Measurements from ENCODE around the gene ACTR5.

The ACTR5 gene

GRCh38 chr20:38745757-38746156 lies 2.5 kb upstream of the ACTR5 start (continued):
- TF ChIP-seq ZBTB20 (tag by site-specific recombination; IDR thresholded peaks at IDR 0.05): no peak
- no peak for TF ChIP-seq ZNF302 (tag by site-specific recombination; IDR thresholded peaks at IDR 0.05; ENCODE audit: low read depth)
- TF ChIP-seq ZNF433 (tag by site-specific recombination; IDR thresholded peaks at IDR 0.05; ENCODE audit: low read depth): no peak
- no peak for TF ChIP-seq OVOL3 (tag by site-specific recombination; IDR thresholded peaks at IDR 0.05)

GRCh38 chr20:38747495-38748096 lies 664 bp upstream of the ACTR5 start:
- POLR2A ChIA-PET: interaction anchor here (0.6 to 0.9 kb wide), 2 partner anchors 178 to 304 kb away, joined by 3 read pairs; partner anchors contain the start of gene FAM83D
- H3K36me3 ChIP-seq (ENCODE audit: control insufficient read depth in 2 of 2, insufficient read depth in 1 of 2, low read length in 2 of 2): peaks cover 0 to 10% of the 10 kb centered on the region in 2 experiments; a peak in 1 of 3 replicates
- CTCF ChIA-PET: interaction anchor here (1.1 to 8.3 kb wide), 6 partner anchors 15 to 114 kb away, joined by 3 to 116 read pairs (median 6); no protein-coding TSS in a partner anchor
- H3K27ac ChIP-seq (ENCODE audit: extremely low read depth, low read depth, low read length): no peak overlapping the region
- H3K9me3 ChIP-seq (ENCODE audit: control insufficient read depth, insufficient read depth, low read depth, low read length): no peaks in the 10 kb centered on the region
- no peaks in the 10 kb centered on the region for H3K4me1 ChIP-seq (ENCODE audit: control insufficient read depth, insufficient read depth, low read length)
- H3K4me3 ChIP-seq (ENCODE audit: low read depth, low read length): peak overlapping the region; percentile 12
- TF ChIP-seq HOXD13 (CRISPR knock-in tag; IDR thresholded peaks at IDR 0.05; ENCODE audit: borderline replicate concordance): no peak
- TF ChIP-seq ZNF24 (tag by site-specific recombination; IDR thresholded peaks at IDR 0.05): no peak
- no peak for TF ChIP-seq INSM2 (tag by site-specific recombination; IDR thresholded peaks at IDR 0.05)
- no peak for TF ChIP-seq ZNF114 (tag by site-specific recombination; IDR thresholded peaks at IDR 0.05)
- TF ChIP-seq ZNF692 (tag by site-specific recombination; IDR thresholded peaks at IDR 0.05): peak; percentile 79
- TF ChIP-seq ZBTB17 (tag by site-specific recombination; IDR thresholded peaks at IDR 0.05): no peak
- no peak for TF ChIP-seq ZEB2 (tag by site-specific recombination; IDR thresholded peaks at IDR 0.05)
- TF ChIP-seq ZNF555 (tag by site-specific recombination; conservative IDR thresholded peaks at IDR 0.05): no peak
- no peak for TF ChIP-seq ZNF239 (tag by site-specific recombination; IDR thresholded peaks at IDR 0.05)
- no peak for TF ChIP-seq ZNF560 (tag by site-specific recombination; IDR thresholded peaks at IDR 0.05; ENCODE audit: borderline replicate concordance)
- TF ChIP-seq ZNF138 (tag by site-specific recombination; IDR thresholded peaks at IDR 0.05; ENCODE audit: borderline replicate concordance): no peak
- TF ChIP-seq ATF2 (tag by site-specific recombination; IDR thresholded peaks at IDR 0.05; ENCODE audit: low read depth): no peak
- TF ChIP-seq, protein P1, sequence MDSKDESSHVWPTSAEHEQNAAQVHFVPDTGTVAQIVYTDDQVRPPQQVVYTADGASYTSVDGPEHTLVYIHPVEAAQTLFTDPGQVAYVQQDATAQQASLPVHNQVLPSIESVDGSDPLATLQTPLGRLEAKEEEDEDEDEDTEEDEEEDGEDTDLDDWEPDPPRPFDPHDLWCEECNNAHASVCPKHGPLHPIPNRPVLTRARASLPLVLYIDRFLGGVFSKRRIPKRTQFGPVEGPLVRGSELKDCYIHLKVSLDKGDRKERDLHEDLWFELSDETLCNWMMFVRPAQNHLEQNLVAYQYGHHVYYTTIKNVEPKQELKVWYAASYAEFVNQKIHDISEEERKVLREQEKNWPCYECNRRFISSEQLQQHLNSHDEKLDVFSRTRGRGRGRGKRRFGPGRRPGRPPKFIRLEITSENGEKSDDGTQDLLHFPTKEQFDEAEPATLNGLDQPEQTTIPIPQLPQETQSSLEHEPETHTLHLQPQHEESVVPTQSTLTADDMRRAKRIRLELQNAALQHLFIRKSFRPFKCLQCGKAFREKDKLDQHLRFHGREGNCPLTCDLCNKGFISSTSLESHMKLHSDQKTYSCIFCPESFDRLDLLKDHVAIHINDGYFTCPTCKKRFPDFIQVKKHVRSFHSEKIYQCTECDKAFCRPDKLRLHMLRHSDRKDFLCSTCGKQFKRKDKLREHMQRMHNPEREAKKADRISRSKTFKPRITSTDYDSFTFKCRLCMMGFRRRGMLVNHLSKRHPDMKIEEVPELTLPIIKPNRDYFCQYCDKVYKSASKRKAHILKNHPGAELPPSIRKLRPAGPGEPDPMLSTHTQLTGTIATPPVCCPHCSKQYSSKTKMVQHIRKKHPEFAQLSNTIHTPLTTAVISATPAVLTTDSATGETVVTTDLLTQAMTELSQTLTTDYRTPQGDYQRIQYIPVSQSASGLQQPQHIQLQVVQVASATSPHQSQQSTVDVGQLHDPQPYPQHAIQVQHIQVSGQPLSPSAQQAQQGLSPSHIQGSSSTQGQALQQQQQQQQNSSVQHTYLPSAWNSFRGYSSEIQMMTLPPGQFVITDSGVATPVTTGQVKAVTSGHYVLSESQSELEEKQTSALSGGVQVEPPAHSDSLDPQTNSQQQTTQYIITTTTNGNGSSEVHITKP (tag by site-specific recombination; IDR thresholded peaks at IDR 0.05): no peak
- TF ChIP-seq ZNF558 (tag by site-specific recombination; IDR thresholded peaks at IDR 0.05): no peak
- TF ChIP-seq OVOL3 (tag by site-specific recombination; IDR thresholded peaks at IDR 0.05): no peak
- TF ChIP-seq ZFP37 (tag by site-specific recombination; IDR thresholded peaks at IDR 0.05): no peak
- peak; percentile 44; the same call in 1 of the 2 replicates for TF ChIP-seq ZFP69B (tag by site-specific recombination; IDR thresholded peaks at IDR 0.05)
- TF ChIP-seq ZNF473 (tag by site-specific recombination; IDR thresholded peaks at IDR 0.05): no peak
- no peak for TF ChIP-seq ZNF658 (tag by site-specific recombination; IDR thresholded peaks at IDR 0.05)
- peak; percentile 49; the same call in 1 of the 2 replicates for TF ChIP-seq ZNF335 (tag by site-specific recombination; conservative IDR thresholded peaks at IDR 0.05)
- TF ChIP-seq ZBTB8A (tag by site-specific recombination; IDR thresholded peaks at IDR 0.05): peak; percentile 23; the same call in 1 of the 2 replicates

All from HEK293 (cell line).